Adrenal gland (tissue), 5 donors: Measurements from ENCODE around the gene BRD1.
"Not testable (repeated sequence)": the region's sequence is repeated elsewhere in the genome, so short reads cannot be mapped to it uniquely, and the experiment has no call there.

Source experiments
- POLR2A ChIP-seq, 2 donors: fragments of 450-650 bp; IDR thresholded peaks; one replicate each; pipeline ENCODE4 v1.6.1; 2017; ENCODE audit warnings: antibody characterized with exemption in 2 of 2, mild to moderate bottlenecking in 2 of 2, moderate library complexity in 1 of 2
- TF ChIP-seq, protein P1 (sequence below), 6 experiments: fragments of 450-650 bp in 4 of 6; fragments of 200-600 bp in 2 of 6; sonication (generic) in 1 of 6; IDR thresholded peaks; 1 replicate in 5 of 6; 2 replicates in 1 of 6; pipeline versions ENCODE4 v1.5.1 to v1.8.0; 2016 to 2021; ENCODE audit warnings: antibody characterized with exemption in 6 of 6, mild to moderate bottlenecking in 2 of 6, moderate library complexity in 1 of 6
- donor health status: DM: no; HTN: no; CAD: no.

DNA sequence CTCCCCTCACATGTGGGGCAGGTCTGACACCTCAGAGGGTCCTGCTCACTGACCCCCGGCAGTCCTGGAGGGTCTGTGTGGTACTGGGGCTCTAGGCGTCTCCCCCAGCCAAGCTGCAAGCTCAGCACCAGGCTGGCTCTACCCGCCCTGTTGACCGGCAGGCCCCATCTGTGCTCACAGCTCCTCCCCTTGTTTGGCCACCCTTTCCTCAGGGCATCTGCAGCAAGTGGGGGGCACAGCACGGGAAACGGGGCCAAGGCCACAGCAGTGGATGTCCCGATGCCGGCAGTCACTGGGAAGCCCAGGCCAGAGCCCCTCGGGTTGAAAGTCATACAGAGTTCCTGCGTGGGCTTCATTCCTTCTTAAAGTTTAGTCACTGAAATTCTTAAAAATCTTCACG is 5.9 kb downstream of the BRD1 start:
- TF ChIP-seq, protein P1, sequence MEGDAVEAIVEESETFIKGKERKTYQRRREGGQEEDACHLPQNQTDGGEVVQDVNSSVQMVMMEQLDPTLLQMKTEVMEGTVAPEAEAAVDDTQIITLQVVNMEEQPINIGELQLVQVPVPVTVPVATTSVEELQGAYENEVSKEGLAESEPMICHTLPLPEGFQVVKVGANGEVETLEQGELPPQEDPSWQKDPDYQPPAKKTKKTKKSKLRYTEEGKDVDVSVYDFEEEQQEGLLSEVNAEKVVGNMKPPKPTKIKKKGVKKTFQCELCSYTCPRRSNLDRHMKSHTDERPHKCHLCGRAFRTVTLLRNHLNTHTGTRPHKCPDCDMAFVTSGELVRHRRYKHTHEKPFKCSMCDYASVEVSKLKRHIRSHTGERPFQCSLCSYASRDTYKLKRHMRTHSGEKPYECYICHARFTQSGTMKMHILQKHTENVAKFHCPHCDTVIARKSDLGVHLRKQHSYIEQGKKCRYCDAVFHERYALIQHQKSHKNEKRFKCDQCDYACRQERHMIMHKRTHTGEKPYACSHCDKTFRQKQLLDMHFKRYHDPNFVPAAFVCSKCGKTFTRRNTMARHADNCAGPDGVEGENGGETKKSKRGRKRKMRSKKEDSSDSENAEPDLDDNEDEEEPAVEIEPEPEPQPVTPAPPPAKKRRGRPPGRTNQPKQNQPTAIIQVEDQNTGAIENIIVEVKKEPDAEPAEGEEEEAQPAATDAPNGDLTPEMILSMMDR (IDR thresholded peaks at IDR 0.05), result not testable (repeated sequence)
- not testable (repeated sequence) for TF ChIP-seq POLR2A (IDR thresholded peaks at IDR 0.05)
